Measurements from ENCODE around the gene RHBDF2.
A peak's percentile ranks its signal among the peaks of the same experiment; 100 is the strongest.
"Not testable (repeated sequence)": the region's sequence is repeated elsewhere in the genome, so short reads cannot be mapped to it uniquely, and the experiment has no call there.

Gene RHBDF2

DNA sequence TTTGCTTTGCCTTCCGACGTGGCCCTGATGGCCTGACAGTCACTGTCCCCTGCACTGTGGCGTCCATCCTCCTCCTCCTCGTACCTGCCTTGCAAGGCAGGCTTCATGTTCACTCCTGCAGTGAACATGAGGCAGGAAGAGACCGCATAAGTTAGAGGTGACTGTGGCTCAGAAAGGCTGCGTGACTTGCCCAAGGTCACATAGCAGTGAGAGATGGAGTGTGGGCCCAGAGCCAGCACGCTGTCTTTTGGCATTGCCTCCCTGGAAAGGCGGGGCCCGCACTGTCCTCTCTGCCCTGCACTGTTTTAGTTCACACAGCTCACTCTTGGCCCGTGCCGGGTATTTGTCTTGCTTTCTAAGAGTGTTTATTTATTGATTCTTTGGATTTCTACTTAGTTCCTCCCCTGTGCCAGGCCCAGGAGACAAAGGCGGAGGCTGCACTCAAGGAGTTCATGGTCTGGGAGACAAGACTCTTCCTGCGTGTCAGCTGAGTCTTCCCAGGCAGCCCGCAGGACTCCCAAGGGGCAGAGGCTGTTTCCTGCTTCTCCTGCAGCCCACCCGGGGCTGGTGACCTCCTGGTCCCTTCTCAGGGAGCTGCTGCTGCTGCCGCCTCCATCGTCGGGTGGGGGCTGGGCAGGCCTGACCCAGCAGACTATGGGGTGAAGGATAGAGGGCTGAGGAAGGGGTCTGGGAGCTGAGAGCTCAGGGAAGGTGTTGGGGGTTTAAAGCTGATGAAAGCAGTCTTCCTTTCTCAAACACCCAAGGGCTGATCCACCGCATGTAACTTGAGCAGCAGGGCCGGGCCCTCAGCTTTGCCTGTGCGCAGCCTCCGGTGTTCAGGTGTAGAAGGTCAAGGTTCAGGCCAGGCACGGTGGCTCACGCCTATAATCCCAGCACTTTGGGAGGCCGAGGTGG lies 23.6 kb upstream of the RHBDF2 start:
- H3K9me3 ChIP-seq (ENCODE audit: control insufficient read depth, low read length), result no peaks in the 10 kb centered on the region
- H3K4me3 ChIP-seq (ENCODE audit: low read depth, low read length), result no peak overlapping the region
- peak overlapping the region; percentile 3 for H2AFZ ChIP-seq
- H3K27ac ChIP-seq, result peak overlapping the region; percentile 48
- no peaks in the 10 kb centered on the region for H3K27me3 ChIP-seq (ENCODE audit: control insufficient read depth, insufficient read depth, low read length)
- no peak overlapping the region for H3K4me2 ChIP-seq (ENCODE audit: low read length)
- TF ChIP-seq, protein P1, sequence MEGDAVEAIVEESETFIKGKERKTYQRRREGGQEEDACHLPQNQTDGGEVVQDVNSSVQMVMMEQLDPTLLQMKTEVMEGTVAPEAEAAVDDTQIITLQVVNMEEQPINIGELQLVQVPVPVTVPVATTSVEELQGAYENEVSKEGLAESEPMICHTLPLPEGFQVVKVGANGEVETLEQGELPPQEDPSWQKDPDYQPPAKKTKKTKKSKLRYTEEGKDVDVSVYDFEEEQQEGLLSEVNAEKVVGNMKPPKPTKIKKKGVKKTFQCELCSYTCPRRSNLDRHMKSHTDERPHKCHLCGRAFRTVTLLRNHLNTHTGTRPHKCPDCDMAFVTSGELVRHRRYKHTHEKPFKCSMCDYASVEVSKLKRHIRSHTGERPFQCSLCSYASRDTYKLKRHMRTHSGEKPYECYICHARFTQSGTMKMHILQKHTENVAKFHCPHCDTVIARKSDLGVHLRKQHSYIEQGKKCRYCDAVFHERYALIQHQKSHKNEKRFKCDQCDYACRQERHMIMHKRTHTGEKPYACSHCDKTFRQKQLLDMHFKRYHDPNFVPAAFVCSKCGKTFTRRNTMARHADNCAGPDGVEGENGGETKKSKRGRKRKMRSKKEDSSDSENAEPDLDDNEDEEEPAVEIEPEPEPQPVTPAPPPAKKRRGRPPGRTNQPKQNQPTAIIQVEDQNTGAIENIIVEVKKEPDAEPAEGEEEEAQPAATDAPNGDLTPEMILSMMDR (IDR thresholded peaks at IDR 0.05), result no peak
- no peaks in the 10 kb centered on the region for H3K79me2 ChIP-seq
- H3K9ac ChIP-seq, result no peak overlapping the region
- no peaks in the 10 kb centered on the region for H3K36me3 ChIP-seq (ENCODE audit: control insufficient read depth, insufficient read depth, low read length)
- H3K4me1 ChIP-seq, result peaks cover 12% of the 10 kb centered on the region

DNA sequence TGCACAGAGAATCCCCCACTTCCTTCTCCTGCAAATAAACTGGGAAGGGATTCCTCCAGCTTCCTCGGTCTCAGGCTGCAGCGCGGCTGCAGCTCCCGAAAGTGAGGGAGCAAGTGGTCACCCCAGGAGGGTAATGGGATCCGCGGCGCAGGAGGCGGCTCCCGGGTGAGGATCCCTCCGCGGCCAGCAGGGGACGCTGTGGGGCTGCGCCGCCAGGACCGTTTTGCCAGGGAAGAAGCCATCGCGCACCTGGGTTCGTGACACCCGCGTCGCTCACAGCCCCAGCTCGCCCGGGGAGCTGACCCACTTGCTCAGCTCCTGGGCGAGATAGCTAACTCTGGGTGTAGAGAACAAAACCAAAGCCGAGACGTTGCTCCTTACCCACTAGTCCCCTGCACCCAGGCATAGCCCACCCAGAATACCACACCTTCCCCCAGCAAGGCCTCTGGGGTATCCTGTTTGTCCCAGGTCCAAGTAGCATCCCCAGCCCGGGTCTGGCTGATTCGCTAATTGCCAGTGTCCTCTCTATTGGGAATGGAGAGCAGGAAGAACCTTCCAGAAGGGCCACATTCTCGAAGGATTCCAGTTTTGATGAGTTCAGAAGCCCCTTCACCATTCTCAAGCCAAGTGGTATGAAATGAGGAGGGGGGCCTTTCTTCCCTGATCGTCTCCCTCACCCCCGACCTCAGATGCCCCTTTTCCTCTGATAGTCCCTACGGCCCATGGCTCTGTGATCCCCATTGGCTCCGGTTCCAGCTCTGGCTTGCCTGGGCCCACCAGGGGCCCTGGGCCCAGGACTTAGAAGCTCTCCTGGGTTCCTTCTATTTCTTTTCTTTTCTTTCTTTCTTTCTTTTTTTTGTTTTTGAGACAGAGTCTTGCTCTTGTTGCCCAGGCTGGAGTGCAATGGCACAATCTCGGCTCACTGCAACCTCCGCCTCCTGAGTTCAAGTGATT lies 22.1 kb upstream of the RHBDF2 start:
- H3K27me3 ChIP-seq (ENCODE audit: control insufficient read depth, insufficient read depth, low read length), result no peaks in the 10 kb centered on the region
- H3K4me2 ChIP-seq (ENCODE audit: low read length), result peak overlapping the region; percentile 49
- H3K9me3 ChIP-seq (ENCODE audit: control insufficient read depth, low read length), result no peaks in the 10 kb centered on the region
- TF ChIP-seq, protein P1 (IDR thresholded peaks at IDR 0.05), result peak; percentile 100
- H3K27ac ChIP-seq, result no peak overlapping the region
- H2AFZ ChIP-seq, result peak overlapping the region; percentile 65
- no peaks in the 10 kb centered on the region for H3K79me2 ChIP-seq
- peaks cover 12% of the 10 kb centered on the region for H3K4me1 ChIP-seq
- no peaks in the 10 kb centered on the region for H3K36me3 ChIP-seq (ENCODE audit: control insufficient read depth, insufficient read depth, low read length)
- H3K4me3 ChIP-seq (ENCODE audit: low read depth, low read length), result peak overlapping the region; percentile 11
- H3K9ac ChIP-seq, result no peak overlapping the region

DNA sequence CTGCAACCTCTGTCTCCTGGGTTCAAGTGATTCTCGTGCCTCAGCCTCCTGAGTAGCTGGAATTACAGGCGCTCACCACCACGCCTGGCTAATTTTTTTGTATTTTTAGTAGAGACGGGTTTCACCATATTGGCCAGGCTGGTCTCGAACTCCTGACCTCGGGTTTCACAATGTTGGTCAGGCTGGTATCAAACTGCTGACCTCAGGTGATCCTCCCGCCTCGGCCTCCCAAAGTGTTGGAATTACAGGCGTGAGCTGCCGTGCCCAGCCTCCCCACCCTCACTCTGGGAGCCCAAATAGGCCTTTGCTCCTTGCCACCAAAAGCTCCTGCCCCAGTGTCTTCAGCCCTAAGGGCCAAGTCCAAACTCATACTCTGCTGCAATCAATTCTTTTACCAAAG lies 20.5 kb upstream of the RHBDF2 start:
- H2AFZ ChIP-seq; H3K79me2 ChIP-seq; H3K9me3 ChIP-seq (ENCODE audit: control insufficient read depth, low read length); H3K36me3 ChIP-seq (ENCODE audit: control insufficient read depth, insufficient read depth, low read length); H3K27ac ChIP-seq; H3K27me3 ChIP-seq (ENCODE audit: control insufficient read depth, insufficient read depth, low read length); H3K4me2 ChIP-seq (ENCODE audit: low read length); H3K4me3 ChIP-seq (ENCODE audit: low read depth, low read length); H3K9ac ChIP-seq: not testable (repeated sequence)
- peaks cover 12% of the 10 kb centered on the region for H3K4me1 ChIP-seq

DNA sequence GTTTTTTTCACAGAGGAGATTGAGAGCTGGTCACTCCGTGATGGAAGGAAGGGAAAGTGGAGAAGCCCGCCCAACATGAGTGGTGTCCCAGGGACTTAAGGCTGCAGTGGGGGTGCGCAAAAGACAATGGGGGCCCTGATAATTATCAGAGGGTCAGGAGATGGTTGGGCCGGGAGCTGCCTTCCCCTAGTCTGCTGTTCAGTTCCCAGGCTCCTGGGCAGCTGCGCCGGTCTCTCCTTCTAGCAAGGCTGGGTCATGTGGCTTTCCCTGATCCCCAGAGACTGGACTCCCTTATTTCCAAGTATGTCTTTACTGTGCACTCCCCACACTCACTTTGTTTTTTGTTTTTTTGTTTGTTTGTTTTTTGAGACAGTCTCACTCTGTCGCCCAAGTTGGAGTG lies 20.0 kb upstream of the RHBDF2 start:
- H2AFZ ChIP-seq, result no peak overlapping the region
- H3K79me2 ChIP-seq, result no peaks in the 10 kb centered on the region
- TF ChIP-seq, protein P1 (IDR thresholded peaks at IDR 0.05), result no peak
- H3K27me3 ChIP-seq (ENCODE audit: control insufficient read depth, insufficient read depth, low read length), result no peaks in the 10 kb centered on the region
- no peaks in the 10 kb centered on the region for H3K9me3 ChIP-seq (ENCODE audit: control insufficient read depth, low read length)
- H3K9ac ChIP-seq, result no peak overlapping the region
- H3K27ac ChIP-seq, result no peak overlapping the region
- peaks cover 12% of the 10 kb centered on the region for H3K4me1 ChIP-seq
- H3K4me3 ChIP-seq (ENCODE audit: low read depth, low read length), result no peak overlapping the region
- no peaks in the 10 kb centered on the region for H3K36me3 ChIP-seq (ENCODE audit: control insufficient read depth, insufficient read depth, low read length)
- H3K4me2 ChIP-seq (ENCODE audit: low read length), result no peak overlapping the region
